Measurements from ENCODE around the gene FCN2. TPM values are rescaled to one million over a fixed set of nuclear protein-coding genes. Genes with fewer than 3 reads are reported as not detected.

The FCN2 gene
- polyA plus RNA-seq, 1 donor (not counting 4 experiments of a cell fraction or from before 2014, with no cell fraction given), result not detected

DNA sequence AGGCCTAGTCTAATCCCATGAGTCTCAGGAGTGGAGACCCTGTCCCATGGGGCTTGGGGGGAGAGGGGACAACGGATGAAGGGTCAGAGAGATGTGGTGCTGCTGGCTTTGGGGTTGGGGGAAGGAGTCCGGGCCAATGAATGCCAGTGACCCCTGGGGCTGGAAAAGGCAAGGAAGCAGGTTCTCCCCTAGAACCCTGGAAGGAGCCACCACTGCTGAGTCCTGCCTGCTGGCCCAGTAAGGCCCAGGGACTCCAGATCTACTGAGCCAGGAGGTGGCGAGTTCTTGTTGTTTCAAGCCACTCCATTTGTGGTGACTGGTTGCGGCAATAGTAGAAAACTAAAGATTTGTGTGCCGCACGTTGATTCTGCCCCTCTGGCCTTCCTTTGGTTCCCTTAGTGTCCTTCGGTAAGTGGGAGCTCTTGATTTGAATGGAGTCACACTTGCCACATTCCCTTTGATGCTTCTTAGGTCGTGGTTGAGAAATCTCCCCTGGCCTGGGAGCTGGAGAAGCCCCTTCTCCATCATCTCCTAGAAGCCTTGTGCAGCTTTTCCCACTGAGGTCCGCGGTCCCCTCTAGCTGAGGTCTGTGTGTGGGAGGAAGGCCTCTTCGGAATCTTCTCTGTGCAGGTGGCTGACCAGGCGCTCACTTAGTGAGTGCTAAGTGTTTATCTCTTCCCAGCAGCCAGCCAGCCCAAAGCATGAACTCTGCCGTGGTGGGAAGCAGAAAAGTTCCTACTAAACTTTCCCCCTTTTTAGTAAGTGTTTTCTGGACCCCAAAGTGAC, 28.1 kb downstream of the FCN2 start:
- TF ChIP-seq CTCF (optimal IDR thresholded peaks at IDR 0.05 in 1 of 3, IDR thresholded peaks at IDR 0.05 in 1 of 3, conservative IDR thresholded peaks at IDR 0.05 in 1 of 3; ENCODE audit: extremely low read depth in 1 of 3, insufficient read depth in 2 of 3, low read length in 3 of 3), result no peak
- no peak for TF ChIP-seq EZH2 (IDR thresholded peaks at IDR 0.05; ENCODE audit: low read length)
- Histone ChIP-seq H3K27ac (ENCODE audit: control insufficient read depth, insufficient read depth, low read length) (no peak overlapping the region), H3K9me3 (ENCODE audit: control insufficient read depth, low read depth, low read length) (no peaks in the 10 kb centered on the region), H2AFZ (ENCODE audit: control insufficient read depth, low read length) (no peak overlapping the region), H3K4me1 (ENCODE audit: control insufficient read depth, extremely low read depth, insufficient read depth, low read length) (no peaks in the 10 kb centered on the region), H3K4me2 (ENCODE audit: control insufficient read depth, extremely low read depth, insufficient read depth, low read depth, low read length) (no peak overlapping the region), H3K36me3 (ENCODE audit: control insufficient read depth in 2 of 2, extremely low read depth in 1 of 2, insufficient read depth in 2 of 2, low read length in 2 of 2) (no peaks in the 10 kb centered on the region), H3K79me2 (ENCODE audit: control insufficient read depth, insufficient read depth, low read length) (no peaks in the 10 kb centered on the region), H3K9ac (ENCODE audit: control insufficient read depth, extremely low read depth, insufficient read depth, low read length) (no peak overlapping the region), H3K9me1 (ENCODE audit: control insufficient read depth, extremely low read depth, insufficient read depth, low read length) (no peaks in the 10 kb centered on the region), H3K4me3 (ENCODE audit: control insufficient read depth in 2 of 3, extremely low read depth in 1 of 3, insufficient read depth in 2 of 3, low read depth in 1 of 3, low read length in 3 of 3) (no peak overlapping the region), H3K27me3 (ENCODE audit: control insufficient read depth, extremely low read depth, insufficient read depth, low read length) (no peaks in the 10 kb centered on the region), H4K20me1 (ENCODE audit: control insufficient read depth, extremely low read depth, insufficient read depth, low read length) (no peaks in the 10 kb centered on the region)
- DNase-seq (ENCODE audit: low read depth, low spot score) (no peak), FAIRE-seq (no peak)
- dilution Hi-C loops (cut with MboI; ENCODE audit: extremely low pct_ligation_motif_present, low sequenced_read_pairs), result no loop called here

- Histone ChIP-seq H2AFZ (ENCODE audit: control insufficient read depth, low read length) (no peak overlapping the region), H3K4me2 (ENCODE audit: control insufficient read depth, extremely low read depth, insufficient read depth, low read depth, low read length) (no peak overlapping the region), H3K9me3 (ENCODE audit: control insufficient read depth, low read depth, low read length) (no peaks in the 10 kb centered on the region), H3K27ac (ENCODE audit: control insufficient read depth, insufficient read depth, low read length) (no peak overlapping the region), H4K20me1 (ENCODE audit: control insufficient read depth, extremely low read depth, insufficient read depth, low read length) (no peaks in the 10 kb centered on the region), H3K27me3 (ENCODE audit: control insufficient read depth, extremely low read depth, insufficient read depth, low read length) (no peaks in the 10 kb centered on the region), H3K4me3 (ENCODE audit: control insufficient read depth in 2 of 3, extremely low read depth in 1 of 3, insufficient read depth in 2 of 3, low read depth in 1 of 3, low read length in 3 of 3) (no peak overlapping the region), H3K36me3 (ENCODE audit: control insufficient read depth in 2 of 2, extremely low read depth in 1 of 2, insufficient read depth in 2 of 2, low read length in 2 of 2) (no peaks in the 10 kb centered on the region), H3K9me1 (ENCODE audit: control insufficient read depth, extremely low read depth, insufficient read depth, low read length) (no peaks in the 10 kb centered on the region), H3K4me1 (ENCODE audit: control insufficient read depth, extremely low read depth, insufficient read depth, low read length) (no peaks in the 10 kb centered on the region), H3K9ac (ENCODE audit: control insufficient read depth, extremely low read depth, insufficient read depth, low read length) (no peak overlapping the region), H3K79me2 (ENCODE audit: control insufficient read depth, insufficient read depth, low read length) (no peaks in the 10 kb centered on the region)
- FAIRE-seq (no peak), DNase-seq (ENCODE audit: low read depth, low spot score) (no peak)
- TF ChIP-seq CTCF (optimal IDR thresholded peaks at IDR 0.05 in 1 of 3, IDR thresholded peaks at IDR 0.05 in 1 of 3, conservative IDR thresholded peaks at IDR 0.05 in 1 of 3; ENCODE audit: extremely low read depth in 1 of 3, insufficient read depth in 2 of 3, low read length in 3 of 3), result no peak
- TF ChIP-seq EZH2 (IDR thresholded peaks at IDR 0.05; ENCODE audit: low read length), result no peak
- dilution Hi-C loops (cut with MboI; ENCODE audit: extremely low pct_ligation_motif_present, low sequenced_read_pairs), result no loop called here
These were observed 29.2 kb downstream of the FCN2 start for GRCh38 chr9:134909511-134910481.

Data from keratinocyte (primary cell).